HepG2 (cell line): ENCODE results near the gene MRPL38. TPM values are rescaled to one million over a fixed set of nuclear protein-coding genes. Genes with fewer than 3 reads are reported as not detected.
A peak's percentile ranks its signal among the peaks of the same experiment; 100 is the strongest.

ENCODE experiments used
- ELF3 ChIP-seq: IDR thresholded peaks from 2 replicates; pipeline ENCODE4 v1.6.1; 2016; ENCODE audit warnings: missing genetic modification reagents, missing compliant biosample characterization
- NCOA2 ChIP-seq: sonication (generic); formaldehyde crosslinking; IDR thresholded peaks from 2 replicates; pipeline ENCODE4 v1.8.0; 2022; ENCODE audit warnings: inconsistent platforms
- NR2C2 ChIP-seq: sonication (generic); formaldehyde crosslinking; IDR thresholded peaks from 2 replicates; pipeline ENCODE4 v1.4.0; 2020; ENCODE audit warnings: missing genetic modification reagents, mild to moderate bottlenecking, moderate library complexity, borderline replicate concordance
- PHF5A ChIP-seq: IDR thresholded peaks from one replicate; pipeline ENCODE4 v1.6.1; 2018; ENCODE audit warnings: low read depth, missing genetic modification reagents; ENCODE audit not compliant: unreplicated experiment
- PHF8 ChIP-seq: sonication (generic); formaldehyde crosslinking; IDR thresholded peaks from 2 replicates; pipeline ENCODE4 v1.5.0; 2020; ENCODE audit warnings: missing genetic modification reagents
- TCF12 ChIP-seq, 2 experiments: fragments of 450-650 bp in 1 of 2; sonication (generic) in 1 of 2; formaldehyde crosslinking in 1 of 2; IDR thresholded peaks; 2 replicates each; pipeline versions ENCODE4 v1.6.1 to v1.8.0; 2017 to 2022; ENCODE audit warnings: antibody characterized with exemption in 1 of 2, mild to moderate bottlenecking in 1 of 2, missing genetic modification reagents in 1 of 2, moderate library complexity in 1 of 2
- ZNF143 ChIP-seq: sonication (generic); formaldehyde crosslinking; IDR thresholded peaks from 2 replicates; pipeline ENCODE4 v1.4.0; 2020; ENCODE audit warnings: missing genetic modification reagents
- ZNF282 ChIP-seq: fragments of 450-650 bp; IDR thresholded peaks from 2 replicates; pipeline ENCODE4 v1.6.1; 2018; ENCODE audit not compliant: partially characterized antibody
- ZNF891 ChIP-seq: sonication (generic); formaldehyde crosslinking; IDR thresholded peaks from 2 replicates; pipeline ENCODE4 v1.5.0; 2020; ENCODE audit warnings: mild to moderate bottlenecking, missing genetic modification reagents
- polyA plus RNA-seq, 8 experiments: library from polyadenylated mRNA; depleted of rRNA in 3 of 8; stranded (reverse) in 7 of 8; unstranded in 1 of 8; fragments of >200 nt; fragmentation: Illumina TruSeq in 4 of 8; extraction: Trizol in 4 of 8; gene quantifications; 2 replicates each; pipeline versions ENCODE4 v1.2.1 to v1.2.3, GENCODE V29; 2011 to 2016; ENCODE audit warnings: low read depth in 4 of 8, missing spikeins in 1 of 8, mixed read lengths in 1 of 8; ENCODE audit not compliant: insufficient read depth in 1 of 8
- total RNA-seq, 5 experiments: library from RNA; depleted of rRNA; stranded (reverse); fragments of >200 nt; fragmentation: Illumina TruSeq; extraction: Trizol; gene quantifications; 2 replicates each; pipeline ENCODE4 v1.2.3, GENCODE V29; 2016; ENCODE audit warnings: low read depth in 1 of 5
- TF ChIP-seq, protein P1 (sequence below): sonication (generic); formaldehyde crosslinking; IDR thresholded peaks from 2 replicates; pipeline ENCODE4 v1.4.0; 2020; ENCODE audit warnings: low read depth, missing genetic modification reagents
- TF ChIP-seq, protein P2 (sequence below): sonication (generic); formaldehyde crosslinking; IDR thresholded peaks from one replicate; pipeline ENCODE4 v1.5.1; 2020; ENCODE audit warnings: mild to moderate bottlenecking, missing genetic modification reagents; ENCODE audit errors: not compliant biosample characterization

Gene MRPL38
- total and polyA plus RNA-seq, 2 of the 13 experiments (the other 11 are each of a cell fraction or from before 2014, with no cell fraction given) = 83.7 to 125 TPM

DNA sequence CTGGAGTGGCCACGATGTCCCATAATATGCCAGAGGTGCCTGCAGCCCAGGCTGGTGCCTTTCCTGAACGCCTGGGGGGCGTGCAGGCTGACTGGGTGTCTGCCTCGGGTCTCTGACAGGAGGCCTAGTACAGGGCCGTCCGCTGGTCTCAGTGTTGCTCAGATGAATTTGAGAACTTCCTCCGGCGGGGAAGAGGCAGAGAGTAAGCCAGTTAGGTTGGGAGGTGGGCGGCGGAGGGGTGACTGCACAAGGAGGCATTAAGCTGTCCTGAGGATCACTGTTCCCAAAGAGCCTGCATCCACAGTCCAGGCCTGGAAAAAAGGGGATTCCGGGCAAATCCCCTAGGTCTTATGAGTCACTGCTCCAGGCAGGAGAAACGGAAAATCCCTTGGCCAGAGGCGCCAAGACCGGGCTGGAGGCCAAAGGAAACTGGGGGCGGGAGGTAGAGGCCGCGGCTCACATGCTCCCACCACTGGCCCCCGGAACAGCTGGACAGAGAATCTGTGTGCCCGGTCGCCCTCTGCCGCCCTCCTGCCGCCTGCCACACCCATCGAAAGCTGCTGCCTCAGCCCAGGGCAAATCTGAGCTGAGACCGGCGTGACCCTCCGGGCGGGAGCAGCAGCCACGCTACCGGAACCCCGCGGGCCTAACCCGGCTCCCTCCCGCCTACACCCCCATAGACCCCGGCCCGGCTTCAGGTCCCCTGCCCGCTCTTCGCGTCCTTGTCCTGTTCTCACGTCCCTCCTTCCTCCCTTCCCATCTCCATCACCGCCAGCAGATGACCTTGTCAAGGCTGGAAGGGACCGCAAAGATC, 27.5 kb downstream of the MRPL38 start (continued):
- TF ChIP-seq PHF5A (CRISPR knock-in tag) (no peak), NR2C2 (CRISPR knock-in tag) (no peak), ZNF143 (CRISPR knock-in tag) (no peak), ELF3 (CRISPR knock-in tag) (peak; percentile 35; the same call in 1 of the 2 replicates), NCOA2 (CRISPR knock-in tag) (no peak), ZNF891 (CRISPR knock-in tag) (peak; percentile 85), ZNF282 (no peak), TCF12 (IDR thresholded peaks at IDR 0.05) (no peak), TCF12 (CRISPR knock-in tag; IDR thresholded peaks at IDR 0.05) (no peak), PHF8 (CRISPR knock-in tag) (no peak)
- TF ChIP-seq, protein P1, sequence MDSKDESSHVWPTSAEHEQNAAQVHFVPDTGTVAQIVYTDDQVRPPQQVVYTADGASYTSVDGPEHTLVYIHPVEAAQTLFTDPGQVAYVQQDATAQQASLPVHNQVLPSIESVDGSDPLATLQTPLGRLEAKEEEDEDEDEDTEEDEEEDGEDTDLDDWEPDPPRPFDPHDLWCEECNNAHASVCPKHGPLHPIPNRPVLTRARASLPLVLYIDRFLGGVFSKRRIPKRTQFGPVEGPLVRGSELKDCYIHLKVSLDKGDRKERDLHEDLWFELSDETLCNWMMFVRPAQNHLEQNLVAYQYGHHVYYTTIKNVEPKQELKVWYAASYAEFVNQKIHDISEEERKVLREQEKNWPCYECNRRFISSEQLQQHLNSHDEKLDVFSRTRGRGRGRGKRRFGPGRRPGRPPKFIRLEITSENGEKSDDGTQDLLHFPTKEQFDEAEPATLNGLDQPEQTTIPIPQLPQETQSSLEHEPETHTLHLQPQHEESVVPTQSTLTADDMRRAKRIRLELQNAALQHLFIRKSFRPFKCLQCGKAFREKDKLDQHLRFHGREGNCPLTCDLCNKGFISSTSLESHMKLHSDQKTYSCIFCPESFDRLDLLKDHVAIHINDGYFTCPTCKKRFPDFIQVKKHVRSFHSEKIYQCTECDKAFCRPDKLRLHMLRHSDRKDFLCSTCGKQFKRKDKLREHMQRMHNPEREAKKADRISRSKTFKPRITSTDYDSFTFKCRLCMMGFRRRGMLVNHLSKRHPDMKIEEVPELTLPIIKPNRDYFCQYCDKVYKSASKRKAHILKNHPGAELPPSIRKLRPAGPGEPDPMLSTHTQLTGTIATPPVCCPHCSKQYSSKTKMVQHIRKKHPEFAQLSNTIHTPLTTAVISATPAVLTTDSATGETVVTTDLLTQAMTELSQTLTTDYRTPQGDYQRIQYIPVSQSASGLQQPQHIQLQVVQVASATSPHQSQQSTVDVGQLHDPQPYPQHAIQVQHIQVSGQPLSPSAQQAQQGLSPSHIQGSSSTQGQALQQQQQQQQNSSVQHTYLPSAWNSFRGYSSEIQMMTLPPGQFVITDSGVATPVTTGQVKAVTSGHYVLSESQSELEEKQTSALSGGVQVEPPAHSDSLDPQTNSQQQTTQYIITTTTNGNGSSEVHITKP (CRISPR knock-in tag) = no peak
- TF ChIP-seq, protein P2, sequence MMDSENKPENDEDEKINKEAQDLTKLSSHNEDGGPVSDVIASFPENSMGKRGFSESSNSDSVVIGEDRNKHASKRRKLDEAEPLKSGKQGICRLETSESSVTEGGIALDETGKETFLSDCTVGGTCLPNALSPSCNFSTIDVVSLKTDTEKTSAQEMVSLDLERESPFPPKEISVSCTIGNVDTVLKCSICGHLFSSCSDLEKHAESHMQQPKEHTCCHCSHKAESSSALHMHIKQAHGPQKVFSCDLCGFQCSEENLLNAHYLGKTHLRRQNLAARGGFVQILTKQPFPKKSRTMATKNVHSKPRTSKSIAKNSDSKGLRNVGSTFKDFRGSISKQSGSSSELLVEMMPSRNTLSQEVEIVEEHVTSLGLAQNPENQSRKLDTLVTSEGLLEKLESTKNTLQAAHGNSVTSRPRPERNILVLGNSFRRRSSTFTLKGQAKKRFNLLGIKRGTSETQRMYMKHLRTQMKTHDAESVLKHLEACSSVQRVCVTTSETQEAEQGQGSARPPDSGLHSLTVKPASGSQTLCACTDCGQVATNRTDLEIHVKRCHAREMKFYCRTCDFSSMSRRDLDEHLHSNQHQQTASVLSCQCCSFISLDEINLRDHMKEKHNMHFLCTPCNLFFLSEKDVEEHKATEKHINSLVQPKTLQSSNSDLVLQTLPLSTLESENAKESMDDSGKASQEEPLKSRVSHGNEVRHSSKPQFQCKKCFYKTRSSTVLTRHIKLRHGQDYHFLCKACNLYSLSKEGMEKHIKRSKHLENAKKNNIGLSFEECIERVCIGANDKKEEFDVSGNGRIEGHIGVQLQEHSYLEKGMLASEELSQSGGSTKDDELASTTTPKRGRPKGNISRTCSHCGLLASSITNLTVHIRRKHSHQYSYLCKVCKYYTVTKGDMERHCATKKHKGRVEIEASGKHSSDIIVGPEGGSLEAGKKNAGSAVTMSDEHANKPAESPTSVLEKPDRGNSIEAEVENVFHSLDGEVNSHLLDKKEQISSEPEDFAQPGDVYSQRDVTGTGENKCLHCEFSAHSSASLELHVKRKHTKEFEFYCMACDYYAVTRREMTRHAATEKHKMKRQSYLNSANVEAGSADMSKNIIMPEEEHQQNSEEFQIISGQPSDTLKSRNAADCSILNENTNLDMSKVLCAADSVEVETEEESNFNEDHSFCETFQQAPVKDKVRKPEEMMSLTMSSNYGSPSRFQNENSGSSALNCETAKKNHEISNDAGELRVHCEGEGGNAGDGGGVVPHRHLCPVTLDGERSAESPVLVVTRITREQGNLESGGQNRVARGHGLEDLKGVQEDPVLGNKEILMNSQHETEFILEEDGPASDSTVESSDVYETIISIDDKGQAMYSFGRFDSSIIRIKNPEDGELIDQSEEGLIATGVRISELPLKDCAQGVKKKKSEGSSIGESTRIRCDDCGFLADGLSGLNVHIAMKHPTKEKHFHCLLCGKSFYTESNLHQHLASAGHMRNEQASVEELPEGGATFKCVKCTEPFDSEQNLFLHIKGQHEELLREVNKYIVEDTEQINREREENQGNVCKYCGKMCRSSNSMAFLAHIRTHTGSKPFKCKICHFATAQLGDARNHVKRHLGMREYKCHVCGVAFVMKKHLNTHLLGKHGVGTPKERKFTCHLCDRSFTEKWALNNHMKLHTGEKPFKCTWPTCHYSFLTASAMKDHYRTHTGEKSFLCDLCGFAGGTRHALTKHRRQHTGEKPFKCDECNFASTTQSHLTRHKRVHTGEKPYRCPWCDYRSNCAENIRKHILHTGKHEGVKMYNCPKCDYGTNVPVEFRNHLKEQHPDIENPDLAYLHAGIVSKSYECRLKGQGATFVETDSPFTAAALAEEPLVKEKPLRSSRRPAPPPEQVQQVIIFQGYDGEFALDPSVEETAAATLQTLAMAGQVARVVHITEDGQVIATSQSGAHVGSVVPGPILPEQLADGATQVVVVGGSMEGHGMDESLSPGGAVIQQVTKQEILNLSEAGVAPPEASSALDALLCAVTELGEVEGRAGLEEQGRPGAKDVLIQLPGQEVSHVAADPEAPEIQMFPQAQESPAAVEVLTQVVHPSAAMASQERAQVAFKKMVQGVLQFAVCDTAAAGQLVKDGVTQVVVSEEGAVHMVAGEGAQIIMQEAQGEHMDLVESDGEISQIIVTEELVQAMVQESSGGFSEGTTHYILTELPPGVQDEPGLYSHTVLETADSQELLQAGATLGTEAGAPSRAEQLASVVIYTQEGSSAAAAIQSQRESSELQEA (CRISPR knock-in tag) = no peak
